ENCODE measurements around the gene SMARCA4. TPM values are rescaled to one million over a fixed set of nuclear protein-coding genes. Genes with fewer than 3 reads are reported as not detected.

The SMARCA4 gene
- total and polyA plus RNA-seq, 2 donors from 2014 or later: 59.8 to 124 TPM

DNA sequence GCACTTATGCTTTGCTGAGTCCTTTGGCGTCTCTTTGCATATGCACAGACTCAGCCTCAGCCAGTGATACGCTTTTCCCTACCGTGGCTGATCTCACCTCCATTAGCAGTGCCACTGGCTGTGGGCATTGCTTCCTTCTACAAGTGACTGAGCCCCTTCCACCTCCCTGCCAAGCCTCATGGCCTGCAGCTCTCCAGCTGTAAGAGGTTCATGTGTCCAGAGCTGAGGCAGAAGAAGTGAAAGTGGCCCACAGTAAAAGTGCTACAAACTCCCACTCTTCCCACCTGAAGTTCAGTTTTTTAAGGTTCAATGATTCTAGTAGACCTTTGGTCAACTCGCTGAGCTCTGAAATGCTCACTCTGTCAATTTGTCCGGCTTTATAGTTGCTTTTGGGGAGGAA lies 44.7 kb downstream of the SMARCA4 start:
- DNase-seq (no peak), FAIRE-seq (no peak)
- Histone ChIP-seq H3K36me3 (ENCODE audit: control insufficient read depth in 2 of 3, insufficient read depth in 3 of 3, low read length in 3 of 3) (peaks cover 5 to 26% (median 13%) of the 10 kb centered on the region in 3 donors), H3K27me3 (ENCODE audit: control insufficient read depth, insufficient read depth, low read length) (no peaks in the 10 kb centered on the region), H3K4me1 (ENCODE audit: control insufficient read depth in 2 of 3, insufficient read depth in 2 of 3, low read depth in 1 of 3, low read length in 3 of 3) (no peaks in the 10 kb centered on the region), H3K4me3 (ENCODE audit: low read length in 3 of 3) (peak overlapping the region in 1 of 3 donors; percentile 4), H3K9ac (ENCODE audit: low read length in 3 of 3) (no peak overlapping the region), H3K27ac (ENCODE audit: low read depth in 2 of 2, low read length in 2 of 2) (no peak overlapping the region), H3K9me3 (ENCODE audit: control insufficient read depth in 2 of 3, insufficient read depth in 1 of 3, low read length in 3 of 3) (no peaks in the 10 kb centered on the region)
- TF ChIP-seq, protein P1, sequence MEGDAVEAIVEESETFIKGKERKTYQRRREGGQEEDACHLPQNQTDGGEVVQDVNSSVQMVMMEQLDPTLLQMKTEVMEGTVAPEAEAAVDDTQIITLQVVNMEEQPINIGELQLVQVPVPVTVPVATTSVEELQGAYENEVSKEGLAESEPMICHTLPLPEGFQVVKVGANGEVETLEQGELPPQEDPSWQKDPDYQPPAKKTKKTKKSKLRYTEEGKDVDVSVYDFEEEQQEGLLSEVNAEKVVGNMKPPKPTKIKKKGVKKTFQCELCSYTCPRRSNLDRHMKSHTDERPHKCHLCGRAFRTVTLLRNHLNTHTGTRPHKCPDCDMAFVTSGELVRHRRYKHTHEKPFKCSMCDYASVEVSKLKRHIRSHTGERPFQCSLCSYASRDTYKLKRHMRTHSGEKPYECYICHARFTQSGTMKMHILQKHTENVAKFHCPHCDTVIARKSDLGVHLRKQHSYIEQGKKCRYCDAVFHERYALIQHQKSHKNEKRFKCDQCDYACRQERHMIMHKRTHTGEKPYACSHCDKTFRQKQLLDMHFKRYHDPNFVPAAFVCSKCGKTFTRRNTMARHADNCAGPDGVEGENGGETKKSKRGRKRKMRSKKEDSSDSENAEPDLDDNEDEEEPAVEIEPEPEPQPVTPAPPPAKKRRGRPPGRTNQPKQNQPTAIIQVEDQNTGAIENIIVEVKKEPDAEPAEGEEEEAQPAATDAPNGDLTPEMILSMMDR (IDR thresholded peaks at IDR 0.05; ENCODE audit: borderline replicate concordance, extremely low read depth, insufficient read depth): no peak
- intact Hi-C loops (cut with DNase I): no loop called here

DNA sequence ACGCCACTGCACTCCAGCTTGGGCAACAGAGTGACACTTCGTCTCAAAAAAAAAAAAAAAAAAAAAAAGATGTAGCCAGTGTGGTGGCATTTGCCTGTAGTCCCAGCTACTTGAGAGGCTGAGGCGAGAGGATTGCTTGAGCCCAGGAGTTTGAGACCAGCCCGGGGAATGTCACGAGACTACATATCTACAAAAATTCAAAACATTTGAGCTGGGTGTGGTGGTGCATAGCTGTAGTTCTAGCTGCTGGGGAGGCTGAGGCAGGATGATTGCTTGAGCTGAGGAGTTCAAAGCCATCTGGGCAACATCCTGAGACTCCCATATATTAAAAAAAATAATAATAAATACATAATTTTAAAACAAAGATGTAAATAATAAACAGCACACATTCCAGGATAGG lies 46.6 kb downstream of the SMARCA4 start:
- Histone ChIP-seq H3K27me3 (ENCODE audit: control insufficient read depth, insufficient read depth, low read length) (no peaks in the 10 kb centered on the region), H3K36me3 (ENCODE audit: control insufficient read depth in 2 of 3, insufficient read depth in 3 of 3, low read length in 3 of 3) (peaks cover 5 to 34% (median 19%) of the 10 kb centered on the region in 3 donors), H3K9me3 (ENCODE audit: control insufficient read depth in 2 of 3, insufficient read depth in 1 of 3, low read length in 3 of 3) (no peaks in the 10 kb centered on the region), H3K4me1 (ENCODE audit: control insufficient read depth in 2 of 3, insufficient read depth in 2 of 3, low read depth in 1 of 3, low read length in 3 of 3) (no peaks in the 10 kb centered on the region), H3K27ac (ENCODE audit: low read depth in 2 of 2, low read length in 2 of 2) (no peak overlapping the region), H3K4me3 (ENCODE audit: low read length in 3 of 3) (no peak overlapping the region), H3K9ac (ENCODE audit: low read length in 3 of 3) (no peak overlapping the region)
- no peak for DNase-seq
- no peak for FAIRE-seq
- TF ChIP-seq, protein P1 (IDR thresholded peaks at IDR 0.05; ENCODE audit: borderline replicate concordance, extremely low read depth, insufficient read depth): no peak
- intact Hi-C loops (cut with DNase I): no loop called here

- FAIRE-seq: no peak
- intact Hi-C loops (cut with DNase I): no loop called here
These were observed 47.2 kb downstream of the SMARCA4 start for GRCh38 chr19:11007962-11008532.

More at GRCh38 chr19:11007962-11008532, 47.2 kb downstream of the SMARCA4 start:
- Histone ChIP-seq H3K27ac (ENCODE audit: low read depth in 2 of 2, low read length in 2 of 2) (no peak overlapping the region), H3K9ac (ENCODE audit: low read length in 3 of 3) (no peak overlapping the region), H3K27me3 (ENCODE audit: control insufficient read depth, insufficient read depth, low read length) (no peaks in the 10 kb centered on the region), H3K9me3 (ENCODE audit: control insufficient read depth in 2 of 3, insufficient read depth in 1 of 3, low read length in 3 of 3) (no peaks in the 10 kb centered on the region), H3K36me3 (ENCODE audit: control insufficient read depth in 2 of 3, insufficient read depth in 3 of 3, low read length in 3 of 3) (peaks cover 6 to 37% (median 25%) of the 10 kb centered on the region in 3 donors), H3K4me3 (ENCODE audit: low read length in 3 of 3) (no peak overlapping the region), H3K4me1 (ENCODE audit: control insufficient read depth in 2 of 3, insufficient read depth in 2 of 3, low read depth in 1 of 3, low read length in 3 of 3) (no peaks in the 10 kb centered on the region)
- TF ChIP-seq, protein P1 (IDR thresholded peaks at IDR 0.05; ENCODE audit: borderline replicate concordance, extremely low read depth, insufficient read depth): no peak
- no peak for DNase-seq

Data from kidney (tissue), 14 donors.